ENCODE results near the gene SAMD4A.

SAMD4A gene

GRCh38 chr14:54674046-54674741 is 107.3 kb downstream of the SAMD4A start:
- no peak for TF ChIP-seq CTCF (IDR thresholded peaks at IDR 0.05)
- no peaks in the 10 kb centered on the region for H3K4me1 ChIP-seq (ENCODE audit: control insufficient read depth in 1 of 2, insufficient read depth in 1 of 2, low read depth in 1 of 2, low read length in 1 of 2)
- H3K9me3 ChIP-seq, result no peaks in the 10 kb centered on the region
- H3K36me3 ChIP-seq, result no peaks in the 10 kb centered on the region
- no peak overlapping the region for H3K27ac ChIP-seq
- peaks cover 6% of the 10 kb centered on the region for H3K27me3 ChIP-seq
- H3K4me3 ChIP-seq (ENCODE audit: low read depth in 1 of 2, low read length in 1 of 2), result no peak overlapping the region

- H3K27ac ChIP-seq, result no peak overlapping the region
- no peak overlapping the region for H3K4me3 ChIP-seq (ENCODE audit: low read depth in 1 of 2, low read length in 1 of 2)
- H3K27me3 ChIP-seq, result peaks cover 6% of the 10 kb centered on the region
- no peaks in the 10 kb centered on the region for H3K9me3 ChIP-seq
- H3K36me3 ChIP-seq, result no peaks in the 10 kb centered on the region
- no peaks in the 10 kb centered on the region for H3K4me1 ChIP-seq (ENCODE audit: control insufficient read depth in 1 of 2, insufficient read depth in 1 of 2, low read depth in 1 of 2, low read length in 1 of 2)
- TF ChIP-seq CTCF (IDR thresholded peaks at IDR 0.05), result no peak
These were observed 108.6 kb downstream of the SAMD4A start for GRCh38 chr14:54675236-54676128.

GRCh38 chr14:54676812-54677708 is 110.1 kb downstream of the SAMD4A start:
- no peak overlapping the region for H3K4me3 ChIP-seq (ENCODE audit: low read depth in 1 of 2, low read length in 1 of 2)
- no peaks in the 10 kb centered on the region for H3K36me3 ChIP-seq
- no peak for TF ChIP-seq CTCF (IDR thresholded peaks at IDR 0.05)
- no peaks in the 10 kb centered on the region for H3K4me1 ChIP-seq (ENCODE audit: control insufficient read depth in 1 of 2, insufficient read depth in 1 of 2, low read depth in 1 of 2, low read length in 1 of 2)
- H3K9me3 ChIP-seq, result no peaks in the 10 kb centered on the region
- peaks cover 6% of the 10 kb centered on the region for H3K27me3 ChIP-seq
- H3K27ac ChIP-seq, result no peak overlapping the region

- H3K9me3 ChIP-seq, result no peaks in the 10 kb centered on the region
- no peak overlapping the region for H3K27ac ChIP-seq
- H3K27me3 ChIP-seq, result peaks cover 6% of the 10 kb centered on the region
- no peaks in the 10 kb centered on the region for H3K4me1 ChIP-seq (ENCODE audit: control insufficient read depth in 1 of 2, insufficient read depth in 1 of 2, low read depth in 1 of 2, low read length in 1 of 2)
- H3K4me3 ChIP-seq (ENCODE audit: low read depth in 1 of 2, low read length in 1 of 2), result no peak overlapping the region
- no peak for TF ChIP-seq CTCF (IDR thresholded peaks at IDR 0.05)
- H3K36me3 ChIP-seq, result no peaks in the 10 kb centered on the region
These were observed 113.7 kb downstream of the SAMD4A start for GRCh38 chr14:54680651-54681050.

GRCh38 chr14:54681811-54682261 is 114.9 kb downstream of the SAMD4A start:
- Histone ChIP-seq H3K27me3 (peaks cover 6% of the 10 kb centered on the region), H3K4me3 (ENCODE audit: low read depth in 1 of 2, low read length in 1 of 2) (no peak overlapping the region), H3K4me1 (ENCODE audit: control insufficient read depth in 1 of 2, insufficient read depth in 1 of 2, low read depth in 1 of 2, low read length in 1 of 2) (no peaks in the 10 kb centered on the region), H3K27ac (no peak overlapping the region), H3K9me3 (no peaks in the 10 kb centered on the region), H3K36me3 (no peaks in the 10 kb centered on the region)
- no peak for TF ChIP-seq CTCF (IDR thresholded peaks at IDR 0.05)
